Embryonic facial prominence (tissue), 1 donor: ENCODE measurements around the gene PDGFD.
"Not testable (repeated sequence)": the region's sequence is repeated elsewhere in the genome, so short reads cannot be mapped to it uniquely, and the experiment has no call there.

Experiments
- DNase-seq: peaks from one replicate; pipeline ENCODE4 v3.0.0-alpha.2; 2016; ENCODE audit errors: extremely low spot score

Gene PDGFD

GRCh38 chr11:104054911-104055529 is 108.9 kb downstream of the PDGFD start:
- no peak for DNase-seq

GRCh38 chr11:104053743-104054478 is 110.0 kb downstream of the PDGFD start:
- DNase-seq, result no peak

- no peak for DNase-seq
Observed at GRCh38 chr11:104051778-104052177, 112.2 kb downstream of the PDGFD start.

- DNase-seq, result no peak
Observed at GRCh38 chr11:104049116-104049515, 114.8 kb downstream of the PDGFD start.

GRCh38 chr11:104046858-104047257 is 117.1 kb downstream of the PDGFD start:
- DNase-seq, result not testable (repeated sequence)

GRCh38 chr11:104046331-104046730 is 117.6 kb downstream of the PDGFD start:
- DNase-seq, result no peak

- DNase-seq, result no peak
Observed at GRCh38 chr11:104043678-104044239, 120.2 kb downstream of the PDGFD start.

- no peak for DNase-seq
Observed at GRCh38 chr11:104043142-104043541, 120.8 kb downstream of the PDGFD start.

- no peak for DNase-seq
Observed at GRCh38 chr11:104041792-104042191, 122.2 kb downstream of the PDGFD start.

- DNase-seq, result no peak
Observed at GRCh38 chr11:104036995-104037394, 127.0 kb downstream of the PDGFD start.

GRCh38 chr11:104036588-104036987 is 127.4 kb downstream of the PDGFD start, which contains the start of gene DDI1:
Gene DDI1 (plus strand): TSS chr11:104036640. CDS start chr11:104036823, 183 bp downstream.
- DNase-seq, result no peak

GRCh38 chr11:104033561-104033960 is 130.4 kb downstream of the PDGFD start:
- DNase-seq, result no peak

- DNase-seq, result no peak
Observed at GRCh38 chr11:104033134-104033533, 130.8 kb downstream of the PDGFD start.

GRCh38 chr11:104028476-104029263 is 135.3 kb downstream of the PDGFD start:
- no peak for DNase-seq

GRCh38 chr11:104024572-104024971 is 139.4 kb downstream of the PDGFD start:
- DNase-seq, result no peak

GRCh38 chr11:104015649-104016415 is 148.1 kb downstream of the PDGFD start:
- no peak for DNase-seq

GRCh38 chr11:104011044-104011443 is 152.9 kb downstream of the PDGFD start:
- DNase-seq, result no peak

- no peak for DNase-seq
Observed at GRCh38 chr11:104009744-104010143, 154.2 kb downstream of the PDGFD start.

GRCh38 chr11:104005234-104005855 is 158.6 kb downstream of the PDGFD start:
- DNase-seq, result no peak

GRCh38 chr11:104003491-104003890 is 160.5 kb downstream of the PDGFD start:
- no peak for DNase-seq

GRCh38 chr11:104001561-104002056 is 162.3 kb downstream of the PDGFD start:
- no peak for DNase-seq
